ENCODE measurements around the gene SERPINB4.

Gene SERPINB4

GRCh38 chr18:63626431-63626830 is 17.6 kb downstream of the SERPINB4 start:
- DNase-seq: no peak

GRCh38 chr18:63624863-63625262 is 19.2 kb downstream of the SERPINB4 start:
- no peak for DNase-seq

- no peak for DNase-seq
Measured at GRCh38 chr18:63619661-63620060, 24.4 kb downstream of the SERPINB4 start.

GRCh38 chr18:63617915-63618234 is 26.2 kb downstream of the SERPINB4 start:
- DNase-seq: no peak

- DNase-seq: no peak
Measured at GRCh38 chr18:63617049-63617914, 26.8 kb downstream of the SERPINB4 start.

- DNase-seq: no peak
Measured at GRCh38 chr18:63613420-63613819, 30.6 kb downstream of the SERPINB4 start.

- no peak for DNase-seq
Measured at GRCh38 chr18:63606526-63606925, 37.5 kb downstream of the SERPINB4 start.

- DNase-seq: no peak
Measured at GRCh38 chr18:63604791-63605567, 39.1 kb downstream of the SERPINB4 start.

- DNase-seq: no peak
Measured at GRCh38 chr18:63603772-63604171, 40.3 kb downstream of the SERPINB4 start.

GRCh38 chr18:63603355-63603754 is 40.7 kb downstream of the SERPINB4 start:
- DNase-seq: no peak

GRCh38 chr18:63596964-63597363 is 47.1 kb downstream of the SERPINB4 start:
- DNase-seq: no peak

- no peak for DNase-seq
Measured at GRCh38 chr18:63592471-63592870, 51.6 kb downstream of the SERPINB4 start.

GRCh38 chr18:63591725-63592124 is 52.3 kb downstream of the SERPINB4 start:
- DNase-seq: no peak

- no peak for DNase-seq
Measured at GRCh38 chr18:63590966-63591695, 52.9 kb downstream of the SERPINB4 start.

- DNase-seq: no peak
Measured at GRCh38 chr18:63590373-63590772, 53.7 kb downstream of the SERPINB4 start.

- no peak for DNase-seq
Measured at GRCh38 chr18:63588909-63589308, 55.1 kb downstream of the SERPINB4 start.
